ENCODE results near the gene PCDHGB2.

DNA sequence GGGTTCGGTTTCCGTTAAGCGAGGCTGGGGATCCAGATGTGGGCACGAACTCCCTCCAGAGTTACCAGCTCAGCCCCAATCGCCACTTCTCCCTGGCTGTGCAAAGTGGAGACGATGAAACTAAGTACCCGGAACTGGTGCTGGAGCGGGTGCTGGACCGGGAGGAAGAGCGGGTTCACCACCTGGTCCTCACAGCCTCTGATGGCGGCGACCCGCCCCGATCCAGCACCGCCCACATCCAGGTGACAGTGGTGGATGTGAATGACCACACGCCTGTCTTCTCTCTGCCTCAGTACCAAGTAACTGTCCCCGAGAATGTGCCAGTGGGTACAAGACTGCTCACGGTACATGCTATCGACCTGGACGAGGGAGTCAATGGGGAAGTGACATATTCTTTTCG lies 23.6 kb downstream of the PCDHGB2 start:
- no peak for TF ChIP-seq POLR2A (IDR thresholded peaks at IDR 0.05)
- TF ChIP-seq, protein P1, sequence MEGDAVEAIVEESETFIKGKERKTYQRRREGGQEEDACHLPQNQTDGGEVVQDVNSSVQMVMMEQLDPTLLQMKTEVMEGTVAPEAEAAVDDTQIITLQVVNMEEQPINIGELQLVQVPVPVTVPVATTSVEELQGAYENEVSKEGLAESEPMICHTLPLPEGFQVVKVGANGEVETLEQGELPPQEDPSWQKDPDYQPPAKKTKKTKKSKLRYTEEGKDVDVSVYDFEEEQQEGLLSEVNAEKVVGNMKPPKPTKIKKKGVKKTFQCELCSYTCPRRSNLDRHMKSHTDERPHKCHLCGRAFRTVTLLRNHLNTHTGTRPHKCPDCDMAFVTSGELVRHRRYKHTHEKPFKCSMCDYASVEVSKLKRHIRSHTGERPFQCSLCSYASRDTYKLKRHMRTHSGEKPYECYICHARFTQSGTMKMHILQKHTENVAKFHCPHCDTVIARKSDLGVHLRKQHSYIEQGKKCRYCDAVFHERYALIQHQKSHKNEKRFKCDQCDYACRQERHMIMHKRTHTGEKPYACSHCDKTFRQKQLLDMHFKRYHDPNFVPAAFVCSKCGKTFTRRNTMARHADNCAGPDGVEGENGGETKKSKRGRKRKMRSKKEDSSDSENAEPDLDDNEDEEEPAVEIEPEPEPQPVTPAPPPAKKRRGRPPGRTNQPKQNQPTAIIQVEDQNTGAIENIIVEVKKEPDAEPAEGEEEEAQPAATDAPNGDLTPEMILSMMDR (IDR thresholded peaks at IDR 0.05): no peak
- TF ChIP-seq POLR2AphosphoS5 (IDR thresholded peaks at IDR 0.05): no peak
- TF ChIP-seq EP300 (IDR thresholded peaks at IDR 0.05; ENCODE audit: low read depth): no peak

Data from transverse colon (tissue), 4 donors.